CD8-positive, alpha-beta memory T cell (primary cell): ENCODE data around the gene CXCL11. TPM values are rescaled to one million over a fixed set of nuclear protein-coding genes. Genes with fewer than 3 reads are reported as not detected.
A peak's percentile ranks its signal among the peaks of the same experiment; 100 is the strongest.
"Not testable (repeated sequence)": the region's sequence is repeated elsewhere in the genome, so short reads cannot be mapped to it uniquely, and the experiment has no call there.

Experiments
- CTCF ChIA-PET: fragments of 350-600 bp; sonication (Branson Sonifier 250); formaldehyde crosslinking; loops from one replicate; lab custom pipeline; 2021; ENCODE audit warnings: antibody characterized with exemption; lab: Charles Lee
- POLR2A ChIA-PET: fragments of 350-600 bp; sonication (Branson Sonifier 250); formaldehyde crosslinking; loops from one replicate; lab custom pipeline; 2021; ENCODE audit warnings: antibody characterized with exemption; lab: Charles Lee
- DNase-seq, 5 donors: peaks; one replicate each; pipeline versions ENCODE4 v3.0.0 to v3.0.0-alpha.2; 2020 to 2022; ENCODE audit warnings: mixed read lengths in 1 of 5
- H3K27ac ChIP-seq: one replicate; pipeline ENCODE4 v1.7.0; 2013; ENCODE audit warnings: low read depth, mild to moderate bottlenecking, low read length, moderate library complexity
- H3K27me3 ChIP-seq: 2 replicates; pipeline ENCODE4 v1.7.0; 2013; ENCODE audit warnings: low read length, mild to moderate bottlenecking; ENCODE audit not compliant: insufficient read depth, poor library complexity, severe bottlenecking
- H3K36me3 ChIP-seq: 2 replicates; pipeline ENCODE4 v1.7.0; 2013; ENCODE audit warnings: mild to moderate bottlenecking, low read length, moderate library complexity; ENCODE audit not compliant: insufficient read depth
- H3K4me1 ChIP-seq: 2 replicates; pipeline ENCODE4 v1.7.0; 2013; ENCODE audit warnings: mild to moderate bottlenecking, low read length, moderate library complexity; ENCODE audit not compliant: insufficient read depth
- H3K4me3 ChIP-seq: 2 replicates; pipeline ENCODE4 v1.7.0; 2013; ENCODE audit warnings: mild to moderate bottlenecking, low read length
- H3K9me3 ChIP-seq: 2 replicates; pipeline ENCODE4 v1.7.0; 2013; ENCODE audit warnings: mild to moderate bottlenecking, low read length
- H3K27ac Mint-ChIP-seq, 8 donors: one replicate each; pipeline ENCODE4 v1.8.0; 2020 to 2021; ENCODE audit warnings: mixed read lengths in 8 of 8, mild to moderate bottlenecking in 6 of 8, inconsistent platforms in 3 of 8, moderate library complexity in 3 of 8
- H3K27me3 Mint-ChIP-seq, 2 donors: one replicate each; pipeline ENCODE4 v1.8.0; 2020 to 2021; ENCODE audit warnings: mixed read lengths in 2 of 2, mild to moderate bottlenecking in 1 of 2, moderate library complexity in 1 of 2
- H3K36me3 Mint-ChIP-seq, 3 donors: one replicate each; pipeline ENCODE4 v1.8.0; 2020 to 2021; ENCODE audit warnings: mixed read lengths in 3 of 3, inconsistent platforms in 1 of 3, mild to moderate bottlenecking in 1 of 3
- H3K4me1 Mint-ChIP-seq, 3 donors: one replicate each; pipeline ENCODE4 v1.8.0; 2020 to 2021; ENCODE audit warnings: mixed read lengths in 3 of 3, inconsistent platforms in 1 of 3, mild to moderate bottlenecking in 1 of 3
- H3K4me3 Mint-ChIP-seq, 7 donors: one replicate each; pipeline ENCODE4 v1.8.0; 2020 to 2021; ENCODE audit warnings: mixed read lengths in 7 of 7, mild to moderate bottlenecking in 6 of 7, moderate library complexity in 4 of 7, inconsistent platforms in 2 of 7
- H3K9me3 Mint-ChIP-seq, 5 donors: one replicate each; pipeline ENCODE4 v1.8.0; 2020 to 2022; ENCODE audit warnings: mixed read lengths in 5 of 5, mild to moderate bottlenecking in 3 of 5, moderate library complexity in 2 of 5, inconsistent platforms in 1 of 5
- polyA plus RNA-seq: library from polyadenylated mRNA; unstranded; fragments of 300-500 nt; fragmentation: Illumina TruSeq; gene quantifications from one replicate; pipeline ENCODE4 v1.2.3, GENCODE V29; 2021
- total RNA-seq, 2 experiments: library from RNA; stranded (reverse); gene quantifications; one replicate each; pipeline ENCODE4 v1.2.3, GENCODE V29; 2021

The CXCL11 gene
- total and polyA plus RNA-seq, 3 experiments from 2014 or later: 0.18 TPM; not detected in 2

DNA sequence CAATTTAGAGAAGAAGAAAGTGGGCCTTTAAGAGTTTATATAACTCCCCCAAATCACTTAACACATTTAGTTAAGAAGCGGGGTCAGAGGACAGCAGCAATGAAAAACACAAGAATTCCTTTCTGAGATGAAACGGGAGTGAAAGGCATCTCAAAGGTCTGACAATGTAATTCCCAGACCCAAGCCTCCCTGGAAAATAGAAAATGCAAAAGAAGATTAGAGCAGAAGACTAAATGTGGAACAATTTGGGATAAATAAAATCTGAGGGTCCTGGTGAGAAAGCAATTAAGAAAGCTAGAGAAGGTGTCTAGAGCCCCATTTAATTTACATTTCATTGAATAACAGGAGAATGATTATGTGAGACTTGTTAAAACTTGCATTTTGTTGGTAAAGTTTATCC lies 19.6 kb upstream of the CXCL11 start:
- Mint-ChIP-seq H3K9me3 (no peaks in the 10 kb centered on the region), H3K27me3 (peaks cover 4 to 10% of the 10 kb centered on the region in 2 donors), H3K36me3 (no peaks in the 10 kb centered on the region), H3K4me1 (no peaks in the 10 kb centered on the region), H3K27ac (no peak overlapping the region), H3K4me3 (no peak overlapping the region)
- ChIA-PET CTCF (no interaction called here), POLR2A (no interaction called here)
- H3K27me3 ChIP-seq: no peaks in the 10 kb centered on the region
- no peak overlapping the region for H3K27ac ChIP-seq
- no peaks in the 10 kb centered on the region for H3K4me1 ChIP-seq
- no peaks in the 10 kb centered on the region for H3K9me3 ChIP-seq
- DNase-seq: no peak
- no peaks in the 10 kb centered on the region for H3K36me3 ChIP-seq
- no peak overlapping the region for H3K4me3 ChIP-seq

DNA sequence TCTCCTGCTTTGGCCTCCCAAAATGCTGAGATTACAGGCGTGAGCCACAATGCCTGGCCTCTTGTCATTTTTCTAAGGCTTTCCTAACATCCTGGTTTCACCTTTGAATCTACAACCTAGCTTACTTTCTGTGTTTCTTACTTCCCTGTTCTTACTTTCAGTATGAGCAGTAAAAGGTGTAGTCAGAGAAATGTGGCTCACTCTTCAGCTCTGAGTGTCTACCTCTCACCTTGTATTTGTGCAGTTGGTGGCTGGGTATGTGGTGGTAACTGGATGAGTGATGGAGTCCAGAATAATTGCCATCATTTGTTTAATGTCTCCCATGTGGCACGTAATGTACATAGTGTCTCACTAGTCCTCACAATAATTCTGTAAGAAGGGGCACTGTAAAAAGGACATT lies 19.1 kb upstream of the CXCL11 start:
- CTCF ChIA-PET: interaction anchor here (1.3 kb wide), 1 partner anchor 12 kb away, joined by 3 read pairs; no protein-coding TSS in a partner anchor
- no peak overlapping the region for H3K27ac ChIP-seq
- Mint-ChIP-seq H3K27me3 (peaks cover 4 to 10% of the 10 kb centered on the region in 2 donors), H3K36me3 (no peaks in the 10 kb centered on the region), H3K4me3 (no peak overlapping the region), H3K9me3 (no peaks in the 10 kb centered on the region), H3K27ac (no peak overlapping the region), H3K4me1 (no peaks in the 10 kb centered on the region)
- H3K4me3 ChIP-seq: no peak overlapping the region
- no peaks in the 10 kb centered on the region for H3K4me1 ChIP-seq
- H3K36me3 ChIP-seq: no peaks in the 10 kb centered on the region
- POLR2A ChIA-PET: no interaction called here
- H3K27me3 ChIP-seq: no peaks in the 10 kb centered on the region
- no peaks in the 10 kb centered on the region for H3K9me3 ChIP-seq
- DNase-seq: no peak

DNA sequence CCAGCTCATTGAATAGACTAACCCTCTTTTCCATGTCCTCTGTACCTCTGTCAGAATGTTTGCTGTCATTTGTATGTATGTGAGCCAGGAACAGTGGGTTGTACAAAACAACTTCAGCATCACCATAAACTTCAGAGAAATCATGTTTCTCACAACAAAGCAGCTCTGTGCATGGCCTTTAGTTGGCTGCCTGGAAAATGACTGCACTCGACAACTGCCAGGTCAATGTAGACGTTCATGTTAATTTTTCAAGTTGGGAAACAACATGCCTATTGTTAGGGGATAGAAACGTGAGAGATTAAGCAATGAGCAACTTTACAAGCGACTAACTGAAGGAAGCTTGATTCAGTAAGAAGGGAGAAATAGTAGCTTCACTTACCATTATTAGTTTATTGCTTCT lies 17.9 kb upstream of the CXCL11 start:
- no peaks in the 10 kb centered on the region for H3K4me1 Mint-ChIP-seq
- H3K36me3 ChIP-seq: no peaks in the 10 kb centered on the region
- H3K4me1 ChIP-seq: no peaks in the 10 kb centered on the region
- no peak overlapping the region for H3K4me3 ChIP-seq
- ChIA-PET POLR2A (no interaction called here), CTCF (interaction anchor here (0.8 to 1.3 kb wide), 4 partner anchors 8 to 158 kb away, joined by 3 to 5 read pairs (median 4); no protein-coding TSS in a partner anchor)
- H3K27me3 Mint-ChIP-seq: peaks cover 4 to 10% of the 10 kb centered on the region in 2 donors
- no peak overlapping the region for H3K4me3 Mint-ChIP-seq
- no peaks in the 10 kb centered on the region for H3K9me3 ChIP-seq
- H3K36me3 Mint-ChIP-seq: no peaks in the 10 kb centered on the region
- H3K9me3 Mint-ChIP-seq: no peaks in the 10 kb centered on the region
- no peak for DNase-seq
- no peak overlapping the region for H3K27ac Mint-ChIP-seq
- no peaks in the 10 kb centered on the region for H3K27me3 ChIP-seq
- no peak overlapping the region for H3K27ac ChIP-seq

DNA sequence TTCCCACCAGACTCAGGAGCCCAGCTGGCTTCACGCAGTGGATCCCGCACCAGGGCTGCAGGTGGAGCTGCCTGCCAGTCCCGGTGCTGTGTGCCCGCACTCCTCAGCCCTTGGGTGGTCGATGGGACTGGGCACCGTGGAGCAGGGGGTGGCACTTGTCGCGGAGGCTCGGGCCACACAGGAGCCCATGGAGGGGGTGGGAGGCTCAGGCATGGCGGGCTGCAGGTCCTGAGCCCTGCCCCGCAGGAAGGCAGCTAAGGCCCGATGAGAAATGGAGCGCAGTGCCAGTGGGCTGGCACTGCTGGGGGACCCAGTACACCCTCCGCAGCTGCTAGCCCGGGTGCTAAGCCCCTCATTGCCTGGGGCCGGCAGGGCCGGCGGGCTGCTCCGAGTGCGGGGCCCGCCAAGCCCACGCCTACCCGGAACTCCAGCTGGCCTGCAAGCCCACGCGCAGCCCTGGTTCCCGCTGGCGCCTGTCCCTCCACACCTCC lies 14.7 kb upstream of the CXCL11 start:
- DNase-seq, H3K4me3 Mint-ChIP-seq, H3K4me1 Mint-ChIP-seq, H3K36me3 Mint-ChIP-seq, H3K27ac ChIP-seq, H3K4me3 ChIP-seq, H3K9me3 ChIP-seq, H3K27me3 ChIP-seq, H3K36me3 ChIP-seq, POLR2A ChIA-PET, H3K27ac Mint-ChIP-seq, H3K9me3 Mint-ChIP-seq, H3K4me1 ChIP-seq: not testable (repeated sequence)
- CTCF ChIA-PET: interaction anchor here (1.0 kb wide), 1 partner anchor 8 kb away, joined by 3 read pairs; no protein-coding TSS in a partner anchor
- peaks cover 8 to 12% of the 10 kb centered on the region in 2 donors for H3K27me3 Mint-ChIP-seq

DNA sequence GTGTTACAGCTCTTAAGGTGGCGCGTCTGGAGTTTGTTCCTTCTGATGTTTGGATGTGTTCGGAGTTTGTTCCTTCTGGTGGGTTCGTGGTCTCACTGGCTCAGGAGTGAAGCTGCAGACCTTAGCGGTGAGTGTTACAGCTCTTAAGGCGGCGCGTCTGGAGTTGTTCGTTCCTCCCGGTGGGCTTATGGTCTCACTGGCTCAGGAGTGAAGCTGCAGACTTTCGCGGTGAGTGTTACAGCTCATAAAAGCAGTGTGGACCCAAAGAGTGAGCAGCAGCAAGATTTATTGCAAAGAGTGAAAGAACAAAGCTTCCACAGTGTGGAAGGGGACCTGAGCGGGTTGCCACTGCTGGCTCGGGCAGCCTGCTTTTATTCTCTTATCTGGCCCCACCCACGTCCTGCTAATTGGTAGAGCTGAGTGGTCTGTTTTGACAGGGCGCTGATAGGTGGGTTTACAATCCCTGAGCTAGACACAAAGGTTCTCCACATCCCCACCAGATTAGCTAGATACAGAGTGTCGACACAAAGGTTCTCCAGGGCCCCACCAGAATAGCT lies 14.1 kb upstream of the CXCL11 start:
- H3K27me3 ChIP-seq, H3K27ac ChIP-seq, H3K27me3 Mint-ChIP-seq, DNase-seq, H3K36me3 ChIP-seq, H3K36me3 Mint-ChIP-seq, H3K4me1 ChIP-seq, H3K4me3 ChIP-seq, H3K9me3 ChIP-seq, H3K4me1 Mint-ChIP-seq, H3K9me3 Mint-ChIP-seq, POLR2A ChIA-PET, H3K27ac Mint-ChIP-seq, H3K4me3 Mint-ChIP-seq: not testable (repeated sequence)
- CTCF ChIA-PET: interaction anchor here (1.0 kb wide), 1 partner anchor 8 kb away, joined by 3 read pairs; no protein-coding TSS in a partner anchor

DNA sequence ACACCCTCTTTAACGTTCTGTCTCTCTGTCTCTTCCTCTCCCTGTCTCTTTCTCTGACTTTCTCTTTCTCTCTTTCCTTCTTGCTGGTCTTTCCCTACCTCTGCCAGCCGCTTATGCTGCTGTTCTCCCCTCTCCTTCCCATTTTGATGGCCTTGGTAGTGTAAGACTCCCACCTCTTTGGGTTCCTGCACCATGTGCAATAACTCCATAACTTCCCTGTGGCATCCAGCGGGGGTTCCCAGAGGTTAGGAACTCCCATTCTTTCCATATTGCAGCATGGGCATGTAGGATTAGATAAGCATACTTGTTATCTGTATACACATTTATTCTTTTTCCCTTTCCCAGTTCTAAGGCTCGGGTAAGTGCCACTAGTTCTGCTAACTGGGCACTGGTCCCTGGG lies 8.8 kb upstream of the CXCL11 start:
- H3K36me3 ChIP-seq, H3K9me3 ChIP-seq, H3K4me3 ChIP-seq, CTCF ChIA-PET, H3K36me3 Mint-ChIP-seq, POLR2A ChIA-PET, H3K4me3 Mint-ChIP-seq, H3K27me3 ChIP-seq, DNase-seq, H3K4me1 Mint-ChIP-seq, H3K27ac ChIP-seq, H3K4me1 ChIP-seq, H3K9me3 Mint-ChIP-seq: not testable (repeated sequence)
- Mint-ChIP-seq H3K27ac (peak overlapping the region in 1 of 8 donors; percentile 27), H3K27me3 (peaks cover 8 to 20% of the 10 kb centered on the region in 2 donors)

DNA sequence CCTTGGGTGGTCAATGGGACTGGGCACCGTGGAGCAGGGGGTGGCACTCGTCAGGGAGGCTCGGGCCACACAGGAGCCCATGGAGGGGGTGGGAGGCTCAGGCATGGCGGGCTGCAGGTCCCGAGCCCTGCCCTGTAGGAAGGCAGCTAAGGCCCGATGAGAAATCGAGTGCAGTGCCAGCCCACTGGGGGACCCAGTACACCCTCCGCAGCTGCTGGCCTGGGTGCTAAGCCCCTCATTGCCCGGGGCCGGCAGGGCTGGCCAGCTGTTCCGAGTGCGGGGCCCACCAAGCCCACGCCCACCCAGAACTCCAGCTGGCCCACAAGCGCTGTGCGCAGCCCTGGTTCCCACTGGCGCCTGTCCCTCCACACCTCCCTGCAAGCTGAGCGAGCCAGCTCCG lies 7.4 kb upstream of the CXCL11 start:
- H3K9me3 Mint-ChIP-seq, H3K27ac ChIP-seq, H3K27me3 ChIP-seq, DNase-seq, H3K4me3 Mint-ChIP-seq, H3K27ac Mint-ChIP-seq, H3K4me1 Mint-ChIP-seq, H3K36me3 ChIP-seq, POLR2A ChIA-PET, H3K9me3 ChIP-seq, H3K36me3 Mint-ChIP-seq, H3K4me3 ChIP-seq, CTCF ChIA-PET, H3K4me1 ChIP-seq: not testable (repeated sequence)
- peaks cover 4 to 20% of the 10 kb centered on the region in 2 donors for H3K27me3 Mint-ChIP-seq

DNA sequence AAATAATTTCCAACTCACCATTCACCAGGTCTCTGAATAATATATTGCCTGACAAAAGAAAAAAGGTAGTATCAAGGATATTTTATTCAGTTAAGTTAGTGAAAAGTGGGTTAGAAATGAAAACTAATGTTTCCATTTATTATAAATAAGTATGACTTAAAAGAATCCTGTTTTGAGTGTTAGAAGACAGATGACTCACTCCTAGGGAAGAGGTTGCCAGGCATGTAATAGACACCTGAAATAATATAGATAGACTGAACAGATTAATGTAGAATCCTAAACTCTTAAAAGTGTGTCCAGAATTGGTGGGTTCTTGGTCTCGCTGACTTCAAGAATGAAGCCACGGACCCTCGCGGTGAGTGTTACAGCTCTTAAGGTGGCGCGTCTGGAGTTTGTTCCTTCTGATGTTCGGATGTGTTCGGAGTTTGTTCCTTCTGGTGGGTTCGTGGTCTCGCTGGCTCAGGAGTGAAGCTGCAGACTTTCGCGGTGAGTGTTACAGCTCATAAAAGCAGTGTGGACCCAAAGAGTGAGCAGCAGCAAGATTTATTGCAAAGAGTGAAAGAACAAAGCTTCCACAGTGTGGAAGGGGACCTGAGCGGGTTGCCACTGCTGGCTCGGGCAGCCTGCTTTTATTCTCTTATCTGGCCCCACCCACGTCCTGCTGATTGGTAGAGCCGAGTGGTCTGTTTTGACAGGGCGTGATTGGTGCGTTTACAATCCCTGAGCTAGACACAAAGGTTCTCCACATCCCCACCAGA lies 6.5 kb upstream of the CXCL11 start:
- H3K4me1 ChIP-seq, H3K4me3 ChIP-seq, H3K36me3 Mint-ChIP-seq, POLR2A ChIA-PET, H3K9me3 Mint-ChIP-seq, H3K27me3 ChIP-seq, DNase-seq, H3K4me1 Mint-ChIP-seq, H3K9me3 ChIP-seq, CTCF ChIA-PET, H3K36me3 ChIP-seq, H3K27ac ChIP-seq: not testable (repeated sequence)
- Mint-ChIP-seq H3K27me3 (peaks cover 4 to 14% of the 10 kb centered on the region in 2 donors), H3K27ac (peak overlapping the region in 3 of 8 donors; percentile 47 to 84 (median 47)), H3K4me3 (peak overlapping the region; percentile 46 to 86 (median 82))
